Measurements from ENCODE around the gene EBLN2.

- no peak for TF ChIP-seq CTCF (IDR thresholded peaks at IDR 0.05)
- TF ChIP-seq POLR2A (IDR thresholded peaks at IDR 0.05): no peak
Measured at GRCh38 chr3:73060302-73060723, 1.1 kb upstream of the EBLN2 start.
